ENCODE data around the gene PPP4R1. TPM values are rescaled to one million over a fixed set of nuclear protein-coding genes. Genes with fewer than 3 reads are reported as not detected.
"Not testable (repeated sequence)": the region's sequence is repeated elsewhere in the genome, so short reads cannot be mapped to it uniquely, and the experiment has no call there.

Gene PPP4R1
- total RNA-seq, 1 donor from 2014 or later = 173 TPM

DNA sequence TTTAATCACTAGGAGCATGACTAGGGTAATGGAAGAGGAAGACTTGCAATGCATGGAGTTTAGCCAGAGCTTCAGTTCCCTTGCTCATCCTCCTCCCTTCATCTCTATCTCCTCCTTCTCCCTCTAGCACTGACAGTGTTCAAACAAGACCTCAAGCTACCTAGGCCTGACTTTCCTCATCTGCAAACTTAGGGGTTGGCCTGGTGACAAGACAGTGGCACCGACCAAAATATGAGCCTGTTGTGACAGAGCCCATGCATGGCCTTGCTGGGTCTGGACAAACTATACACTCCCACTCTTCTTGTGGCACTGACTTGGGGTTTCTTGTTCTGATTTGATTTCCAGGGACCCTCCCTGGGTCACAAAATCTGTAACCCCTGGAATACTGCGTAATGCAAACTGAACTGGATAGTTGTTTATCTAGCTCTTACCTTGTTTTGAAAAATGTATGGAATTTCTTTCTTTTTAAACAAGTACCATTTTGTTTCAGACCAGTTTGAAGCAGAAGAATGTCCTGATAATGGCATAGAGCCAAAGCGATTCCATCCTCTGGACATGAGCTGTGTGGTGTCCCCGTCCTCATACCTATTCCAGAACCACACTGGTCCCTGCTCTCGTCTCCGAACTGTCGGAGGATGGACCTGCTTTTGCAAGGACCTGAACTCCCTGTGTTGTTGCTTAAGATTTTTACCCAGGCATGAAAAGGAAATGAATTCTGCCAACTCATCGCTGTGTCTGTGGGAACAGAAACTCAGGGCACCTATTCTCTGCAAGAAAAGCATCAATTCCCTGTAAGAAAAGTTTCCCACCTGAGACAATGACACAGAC lies 33.4 kb upstream of the PPP4R1 start:
- DNase-seq (ENCODE audit: low spot score) = no peak
- peaks cover under 1% of the 10 kb centered on the region for H3K27me3 Mint-ChIP-seq (ENCODE audit: unreplicated experiment)
- no peak for TF ChIP-seq CTCF (IDR thresholded peaks at IDR 0.05; ENCODE audit: unreplicated experiment)
- H3K4me3 Mint-ChIP-seq (ENCODE audit: unreplicated experiment) = no peak overlapping the region
- no peaks in the 10 kb centered on the region for H3K36me3 Mint-ChIP-seq (ENCODE audit: low read depth, unreplicated experiment)
- H3K4me1 Mint-ChIP-seq (ENCODE audit: unreplicated experiment) = no peaks in the 10 kb centered on the region
- no peaks in the 10 kb centered on the region for H3K9me3 Mint-ChIP-seq (ENCODE audit: unreplicated experiment)
- H3K27ac Mint-ChIP-seq (ENCODE audit: unreplicated experiment) = no peak overlapping the region

DNA sequence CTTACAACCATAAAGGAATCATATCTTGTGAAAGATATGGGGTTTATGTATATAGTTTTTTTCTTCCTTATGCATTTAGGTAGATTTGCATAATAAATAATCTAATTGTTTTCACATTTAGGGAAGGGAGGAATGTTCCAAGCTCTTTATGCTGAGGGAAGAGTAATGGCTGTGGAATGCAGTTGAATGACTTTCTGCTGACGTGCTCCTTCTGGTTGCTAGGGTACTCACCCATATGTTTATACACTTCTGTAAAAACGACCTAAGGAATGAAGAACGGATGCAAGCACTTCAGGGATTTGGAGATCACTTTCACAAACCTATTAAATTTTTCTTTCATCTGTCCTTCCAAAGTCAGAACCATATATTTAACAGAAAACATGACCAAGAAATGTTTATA lies 29.2 kb upstream of the PPP4R1 start:
- H3K9me3 Mint-ChIP-seq (ENCODE audit: unreplicated experiment) = no peaks in the 10 kb centered on the region
- peak overlapping the region; percentile 90 for H3K27ac Mint-ChIP-seq (ENCODE audit: unreplicated experiment)
- H3K27me3 Mint-ChIP-seq (ENCODE audit: unreplicated experiment) = peaks cover 2% of the 10 kb centered on the region
- H3K4me3 Mint-ChIP-seq (ENCODE audit: unreplicated experiment) = no peak overlapping the region
- no peaks in the 10 kb centered on the region for H3K36me3 Mint-ChIP-seq (ENCODE audit: low read depth, unreplicated experiment)
- TF ChIP-seq CTCF (IDR thresholded peaks at IDR 0.05; ENCODE audit: unreplicated experiment) = no peak
- H3K4me1 Mint-ChIP-seq (ENCODE audit: unreplicated experiment) = no peaks in the 10 kb centered on the region
- no peak for DNase-seq (ENCODE audit: low spot score)

DNA sequence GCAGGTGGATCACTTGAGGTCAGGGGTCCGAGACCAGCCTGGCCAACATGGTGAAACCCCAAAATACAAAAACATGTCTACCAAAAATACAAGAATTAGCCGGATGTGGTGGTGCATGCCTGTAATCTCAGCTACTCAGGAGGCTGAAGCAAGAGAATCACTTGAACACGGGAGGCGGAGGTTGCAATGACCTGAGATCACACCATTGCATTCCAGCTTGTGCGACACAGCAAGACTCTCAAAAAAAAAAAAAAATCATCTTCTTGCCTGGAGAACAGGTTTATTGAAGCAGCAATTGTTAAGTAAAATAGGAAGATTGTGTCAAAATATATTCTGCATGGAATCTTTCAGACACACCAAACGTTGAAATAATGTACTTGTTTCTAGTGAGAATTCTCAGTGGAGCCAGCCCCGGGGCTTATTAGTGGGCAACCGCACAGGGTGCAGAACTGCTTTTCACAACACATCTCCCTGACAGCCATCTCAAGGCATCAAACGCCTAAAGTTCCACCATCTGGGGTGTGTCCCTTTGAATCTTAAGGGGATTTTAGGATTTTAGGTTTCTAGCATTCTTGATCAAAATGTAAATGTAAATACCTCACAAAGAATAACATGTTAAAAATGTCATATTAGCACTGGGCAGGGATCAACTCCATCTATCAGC lies 28.6 kb upstream of the PPP4R1 start:
- Mint-ChIP-seq H3K36me3 (ENCODE audit: low read depth, unreplicated experiment) (no peaks in the 10 kb centered on the region), H3K4me1 (ENCODE audit: unreplicated experiment) (no peaks in the 10 kb centered on the region), H3K27me3 (ENCODE audit: unreplicated experiment) (peaks cover 2% of the 10 kb centered on the region), H3K4me3 (ENCODE audit: unreplicated experiment) (no peak overlapping the region), H3K27ac (ENCODE audit: unreplicated experiment) (peak overlapping the region; percentile 90), H3K9me3 (ENCODE audit: unreplicated experiment) (no peaks in the 10 kb centered on the region)
- no peak for DNase-seq (ENCODE audit: low spot score)
- no peak for TF ChIP-seq CTCF (IDR thresholded peaks at IDR 0.05; ENCODE audit: unreplicated experiment)

DNA sequence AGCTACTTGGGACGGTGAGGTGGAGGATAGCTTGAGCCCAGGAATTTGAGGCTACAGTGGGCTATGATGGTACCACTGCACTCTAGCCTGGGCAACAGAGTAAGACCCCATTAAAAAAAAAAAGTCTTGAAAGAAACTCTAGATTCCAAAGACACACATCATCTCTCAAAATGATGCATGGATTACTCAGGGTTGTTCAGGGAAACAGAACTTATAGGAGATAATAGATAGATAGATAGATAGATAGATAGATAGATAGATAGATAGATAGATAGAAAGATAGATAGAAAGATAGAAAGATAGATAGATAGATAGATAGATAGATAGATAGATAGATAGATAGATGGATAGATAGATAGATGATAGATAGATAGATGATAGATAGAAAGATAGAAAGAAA lies 26.7 kb upstream of the PPP4R1 start:
- not testable (repeated sequence) for H3K27ac Mint-ChIP-seq (ENCODE audit: unreplicated experiment); H3K4me1 Mint-ChIP-seq (ENCODE audit: unreplicated experiment); H3K27me3 Mint-ChIP-seq (ENCODE audit: unreplicated experiment); DNase-seq (ENCODE audit: low spot score); H3K36me3 Mint-ChIP-seq (ENCODE audit: low read depth, unreplicated experiment); H3K9me3 Mint-ChIP-seq (ENCODE audit: unreplicated experiment); H3K4me3 Mint-ChIP-seq (ENCODE audit: unreplicated experiment)

GRCh38 chr18:9638886-9639285 lies 24.5 kb upstream of the PPP4R1 start:
- no peak for TF ChIP-seq CTCF (IDR thresholded peaks at IDR 0.05; ENCODE audit: unreplicated experiment)
- Mint-ChIP-seq H3K27me3 (ENCODE audit: unreplicated experiment) (peaks cover 3% of the 10 kb centered on the region), H3K9me3 (ENCODE audit: unreplicated experiment) (no peaks in the 10 kb centered on the region), H3K4me3 (ENCODE audit: unreplicated experiment) (no peak overlapping the region), H3K27ac (ENCODE audit: unreplicated experiment) (no peak overlapping the region), H3K36me3 (ENCODE audit: low read depth, unreplicated experiment) (no peaks in the 10 kb centered on the region), H3K4me1 (ENCODE audit: unreplicated experiment) (no peaks in the 10 kb centered on the region)
- DNase-seq (ENCODE audit: low spot score) = no peak
